Sigmoid colon (tissue), 7 donors: ENCODE measurements around the gene KRT83. TPM values are rescaled to one million over a fixed set of nuclear protein-coding genes. Genes with fewer than 3 reads are reported as not detected.
A peak's percentile ranks its signal among the peaks of the same experiment; 100 is the strongest.
"Not testable (repeated sequence)": the region's sequence is repeated elsewhere in the genome, so short reads cannot be mapped to it uniquely, and the experiment has no call there.

Experiments
- DNase-seq: peaks from one replicate; pipeline ENCODE4 v3.0.0-alpha.2; 2019
- H3K27ac ChIP-seq, 4 donors: fragments of 200-600 bp; sonication (generic); one replicate each; pipeline ENCODE4 v1.5.1; 2016 to 2019; ENCODE audit warnings: mild to moderate bottlenecking in 1 of 4
- H3K27me3 ChIP-seq, 3 donors: fragments of 200-600 bp; sonication (generic); one replicate each; pipeline ENCODE4 v1.5.1; 2019; ENCODE audit warnings: mild to moderate bottlenecking in 1 of 3
- H3K36me3 ChIP-seq, 4 donors: fragments of 200-600 bp; sonication (generic); one replicate each; pipeline ENCODE4 v1.5.1; 2016 to 2019
- H3K4me1 ChIP-seq, 4 donors: fragments of 200-600 bp; sonication (generic); one replicate each; pipeline ENCODE4 v1.5.1; 2017 to 2019
- H3K4me3 ChIP-seq, 4 donors: fragments of 200-600 bp; sonication (generic); one replicate each; pipeline ENCODE4 v1.5.1; 2017 to 2019; ENCODE audit warnings: mild to moderate bottlenecking in 2 of 4, moderate library complexity in 1 of 4
- H3K9me3 ChIP-seq, 4 donors: fragments of 200-600 bp in 3 of 4; sonication (generic) in 3 of 4; one replicate each; pipeline versions ENCODE4 v1.5.1 to v1.6.1; 2013 to 2019
- EP300 ChIP-seq, 4 donors: sonication (generic); formaldehyde crosslinking; IDR thresholded peaks; one replicate each; pipeline ENCODE4 v1.6.1; 2017; ENCODE audit warnings: antibody characterized with exemption in 4 of 4
- POLR2A ChIP-seq, 2 donors: fragments of 450-650 bp; IDR thresholded peaks; one replicate each; pipeline ENCODE4 v1.6.1; 2016; ENCODE audit warnings: antibody characterized with exemption in 2 of 2, mild to moderate bottlenecking in 2 of 2, moderate library complexity in 2 of 2
- POLR2AphosphoS5 ChIP-seq, 4 donors: sonication (generic); formaldehyde crosslinking; IDR thresholded peaks; one replicate each; pipeline ENCODE4 v1.6.1; 2017; ENCODE audit warnings: antibody characterized with exemption in 4 of 4
- WGBS, 2 donors: extraction: QIAGEN DNeasy Blood & Tissue Kit; methylation state at CpG; one replicate each; pipeline ENCODE4 v1.1.7; 2013; 5-methylcytosine and 5-hydroxymethylcytosine counted together
- intact Hi-C: fragments of 100-400 bp; cut with DNase I; formaldehyde crosslinking; loops from one replicate; pipeline ENCODE4 v1.15.1; 2023
- polyA plus RNA-seq, 3 donors: library from polyadenylated mRNA; stranded (reverse); fragments of 200-250 nt; gene quantifications; one replicate each; pipeline ENCODE4 v1.2.3, GENCODE V29; 2013
- total RNA-seq, 4 donors: library from RNA; depleted of rRNA; stranded (reverse); fragments of >200 nt; gene quantifications; one replicate each; pipeline ENCODE4 v1.1.0, GENCODE V29; 2016
- TF ChIP-seq, protein P1 (sequence below), 4 experiments: fragments of 450-650 bp in 3 of 4; fragments of 200-600 bp in 1 of 4; IDR thresholded peaks; one replicate each; pipeline ENCODE4 v1.5.1; 2016 to 2019; ENCODE audit warnings: antibody characterized with exemption in 4 of 4, mild to moderate bottlenecking in 3 of 4, moderate library complexity in 2 of 4
- donor health status: healthy with polysubstance abuse.
- donor health status: Bipolar disorder and iron deficiency.
- donor health status: healthy.

KRT83 gene
- total and polyA plus RNA-seq, 7 donors, result not detected

DNA sequence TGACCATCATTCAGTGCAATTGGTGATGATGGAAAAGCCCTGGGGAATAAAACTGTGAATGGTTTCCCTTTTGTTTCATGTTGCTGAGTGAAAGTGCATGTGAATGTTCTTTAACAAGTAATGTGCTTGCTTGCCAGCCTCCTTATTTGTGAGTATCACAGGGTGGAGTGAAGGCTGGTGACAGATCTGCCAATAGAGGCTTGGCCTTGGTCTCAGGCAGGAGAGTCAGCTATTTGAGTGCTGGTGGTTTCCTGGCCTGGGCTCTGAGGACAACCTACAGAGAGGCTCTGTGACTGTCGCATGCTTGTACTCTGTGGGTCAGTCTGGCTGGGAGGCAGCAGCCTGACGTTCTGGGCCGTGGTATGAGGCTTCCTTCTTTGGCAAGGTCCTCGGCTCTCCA lies 25.4 kb upstream of the KRT83 start:
- H3K9me3 ChIP-seq, result no peaks in the 10 kb centered on the region
- no peak overlapping the region for H3K27ac ChIP-seq
- 61 to 65% methylated on average over 4 of the region's 4 CpGs for WGBS, 2 donors

DNA sequence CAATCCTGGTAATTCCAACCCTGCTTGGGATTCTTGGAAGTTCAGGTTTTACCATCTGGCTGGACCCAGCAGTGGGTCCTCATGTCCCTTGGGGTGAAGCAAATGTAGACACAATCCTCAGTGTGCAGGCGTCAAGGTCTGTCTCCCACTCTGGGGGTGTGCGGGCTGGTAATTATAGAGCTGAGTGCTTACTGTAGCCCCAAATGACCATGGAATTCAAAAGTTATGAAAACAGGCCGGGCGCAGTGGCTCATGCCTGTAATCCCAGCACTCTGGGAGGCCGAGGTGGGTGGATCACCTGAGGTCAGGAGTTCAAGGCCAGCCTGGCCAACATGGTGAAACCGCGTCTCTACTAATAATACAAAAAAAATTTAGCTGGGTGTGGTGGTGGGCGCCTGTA lies 23.8 kb upstream of the KRT83 start:
- H3K36me3 ChIP-seq, intact Hi-C loops, H3K4me1 ChIP-seq, H3K4me3 ChIP-seq, H3K27me3 ChIP-seq, DNase-seq, H3K9me3 ChIP-seq, H3K27ac ChIP-seq: not testable (repeated sequence)
- 73 to 91% methylated on average over 8 of the region's 8 CpGs for WGBS, 2 donors

More for the DNA sequence above, 25.4 kb upstream of the KRT83 start:
- no peaks in the 10 kb centered on the region for H3K27me3 ChIP-seq
- H3K4me1 ChIP-seq, result peaks cover 0 to under 1% (median 0%) of the 10 kb centered on the region in 4 donors
- intact Hi-C loops, result no loop called here
- TF ChIP-seq, protein P1, sequence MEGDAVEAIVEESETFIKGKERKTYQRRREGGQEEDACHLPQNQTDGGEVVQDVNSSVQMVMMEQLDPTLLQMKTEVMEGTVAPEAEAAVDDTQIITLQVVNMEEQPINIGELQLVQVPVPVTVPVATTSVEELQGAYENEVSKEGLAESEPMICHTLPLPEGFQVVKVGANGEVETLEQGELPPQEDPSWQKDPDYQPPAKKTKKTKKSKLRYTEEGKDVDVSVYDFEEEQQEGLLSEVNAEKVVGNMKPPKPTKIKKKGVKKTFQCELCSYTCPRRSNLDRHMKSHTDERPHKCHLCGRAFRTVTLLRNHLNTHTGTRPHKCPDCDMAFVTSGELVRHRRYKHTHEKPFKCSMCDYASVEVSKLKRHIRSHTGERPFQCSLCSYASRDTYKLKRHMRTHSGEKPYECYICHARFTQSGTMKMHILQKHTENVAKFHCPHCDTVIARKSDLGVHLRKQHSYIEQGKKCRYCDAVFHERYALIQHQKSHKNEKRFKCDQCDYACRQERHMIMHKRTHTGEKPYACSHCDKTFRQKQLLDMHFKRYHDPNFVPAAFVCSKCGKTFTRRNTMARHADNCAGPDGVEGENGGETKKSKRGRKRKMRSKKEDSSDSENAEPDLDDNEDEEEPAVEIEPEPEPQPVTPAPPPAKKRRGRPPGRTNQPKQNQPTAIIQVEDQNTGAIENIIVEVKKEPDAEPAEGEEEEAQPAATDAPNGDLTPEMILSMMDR (IDR thresholded peaks at IDR 0.05), result no peak
- TF ChIP-seq POLR2AphosphoS5 (IDR thresholded peaks at IDR 0.05) (no peak), EP300 (IDR thresholded peaks at IDR 0.05) (no peak), POLR2A (IDR thresholded peaks at IDR 0.05) (no peak)
- no peak for DNase-seq
- no peak overlapping the region for H3K4me3 ChIP-seq
- H3K36me3 ChIP-seq, result no peaks in the 10 kb centered on the region

DNA sequence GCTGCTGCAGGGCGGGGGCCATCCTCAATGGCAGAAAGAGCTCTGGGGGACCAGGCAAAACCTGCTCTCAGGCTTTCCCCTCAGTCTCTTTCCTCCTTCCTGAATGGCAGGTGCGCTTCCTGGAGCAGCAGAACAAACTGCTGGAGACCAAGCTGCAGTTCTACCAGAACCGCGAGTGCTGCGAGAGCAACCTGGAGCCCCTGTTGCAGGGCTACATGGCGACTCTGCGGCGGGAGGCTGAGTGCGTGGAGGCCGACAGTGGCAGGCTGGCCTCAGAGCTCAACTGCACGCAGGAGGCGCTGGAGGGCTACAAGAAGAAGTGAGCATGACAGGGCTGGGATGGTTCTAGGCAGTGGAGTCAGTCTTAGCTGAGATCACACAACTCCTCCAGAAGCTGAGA lies 22.9 kb upstream of the KRT83 start:
- DNase-seq, result peak; percentile 48
- WGBS, 2 donors, result 94% methylated on average over 12 of the region's 12 CpGs
- TF ChIP-seq, protein P1 (IDR thresholded peaks at IDR 0.05), result no peak
- no peak for TF ChIP-seq POLR2A (IDR thresholded peaks at IDR 0.05)
- no peak overlapping the region for H3K27ac ChIP-seq
- H3K4me3 ChIP-seq, result no peak overlapping the region
- H3K27me3 ChIP-seq, result no peaks in the 10 kb centered on the region
- intact Hi-C loops, result no loop called here
- H3K36me3 ChIP-seq, result no peaks in the 10 kb centered on the region
- H3K9me3 ChIP-seq, result no peaks in the 10 kb centered on the region
- H3K4me1 ChIP-seq, result no peaks in the 10 kb centered on the region

DNA sequence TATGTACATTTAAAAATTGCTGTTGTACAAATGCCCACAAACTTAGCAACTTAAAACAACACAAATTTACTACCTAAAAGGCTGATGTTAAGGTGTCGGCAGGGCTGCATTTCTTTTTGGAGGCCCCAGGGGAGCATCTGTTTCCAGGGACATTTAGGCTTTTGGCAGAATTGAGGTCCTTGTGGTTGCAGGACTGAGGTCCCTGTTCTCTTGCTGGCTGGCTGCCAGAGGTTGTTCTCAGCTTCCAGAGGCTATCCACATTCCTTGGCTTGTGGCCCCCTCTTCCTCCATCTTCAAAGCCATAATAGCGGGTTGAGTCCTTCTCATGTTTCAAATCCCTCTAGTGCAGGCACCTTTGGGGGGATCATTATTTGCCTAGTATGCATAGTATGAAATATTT lies 22.4 kb upstream of the KRT83 start:
- TF ChIP-seq POLR2AphosphoS5 (IDR thresholded peaks at IDR 0.05) (no peak), POLR2A (IDR thresholded peaks at IDR 0.05) (no peak), EP300 (IDR thresholded peaks at IDR 0.05) (no peak)
- TF ChIP-seq, protein P1 (IDR thresholded peaks at IDR 0.05), result no peak
- Histone ChIP-seq H3K4me3 (no peak overlapping the region), H3K4me1 (no peaks in the 10 kb centered on the region), H3K36me3 (no peaks in the 10 kb centered on the region), H3K27ac (no peak overlapping the region), H3K9me3 (no peaks in the 10 kb centered on the region), H3K27me3 (no peaks in the 10 kb centered on the region)
- WGBS, 2 donors, result 84 to 94% methylated on average over 2 of the region's 2 CpGs
- intact Hi-C loops, result no loop called here
- DNase-seq, result no peak

DNA sequence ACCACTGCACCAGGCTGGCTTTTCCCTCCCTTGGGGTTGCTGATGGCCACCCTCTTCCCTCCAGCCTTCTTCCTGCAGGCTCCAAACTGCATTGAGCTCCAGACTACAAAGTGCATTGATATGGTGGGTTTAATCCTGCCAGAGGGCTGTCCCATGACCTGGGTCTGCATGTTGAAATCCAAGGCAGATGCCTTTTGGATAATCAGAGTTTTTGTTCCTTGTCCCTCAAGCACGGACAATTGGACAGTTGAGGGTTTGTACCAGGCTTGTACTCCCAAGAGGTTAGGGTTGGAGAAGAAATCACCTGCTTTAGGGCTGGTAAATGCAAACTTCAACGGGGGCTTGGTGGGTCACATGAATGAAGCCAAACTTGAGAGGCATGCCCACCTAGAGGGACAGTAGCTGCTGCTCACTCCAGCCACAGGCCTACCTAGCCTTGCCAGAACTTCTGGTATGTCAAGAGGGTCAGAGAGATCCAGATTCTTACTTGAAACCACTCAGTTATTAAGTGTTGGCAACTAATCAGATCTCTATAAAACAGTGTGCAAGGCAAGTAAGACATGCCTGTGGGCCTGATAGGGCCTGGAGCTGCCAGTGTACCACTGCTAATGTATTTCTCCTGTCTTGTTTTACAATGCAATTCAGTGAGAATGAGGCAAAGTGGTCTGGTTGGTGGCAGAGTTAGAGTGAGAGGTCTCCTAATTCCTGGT lies 21.7 kb upstream of the KRT83 start:
- Histone ChIP-seq H3K9me3 (no peaks in the 10 kb centered on the region), H3K27ac (no peak overlapping the region), H3K4me3 (no peak overlapping the region), H3K27me3 (no peaks in the 10 kb centered on the region), H3K36me3 (no peaks in the 10 kb centered on the region), H3K4me1 (no peaks in the 10 kb centered on the region)
- intact Hi-C loops, result no loop called here
- 88 to 89% methylated on average over 2 of the region's 2 CpGs for WGBS, 2 donors
- no peak for DNase-seq
- TF ChIP-seq POLR2AphosphoS5 (IDR thresholded peaks at IDR 0.05) (no peak), EP300 (IDR thresholded peaks at IDR 0.05) (no peak), POLR2A (IDR thresholded peaks at IDR 0.05) (no peak)
- TF ChIP-seq, protein P1 (IDR thresholded peaks at IDR 0.05), result no peak
